Esophagus (tissue), 2 donors: ENCODE results near the gene RTCA. TPM values are rescaled to one million over a fixed set of nuclear protein-coding genes. Genes with fewer than 3 reads are reported as not detected.
"Not testable (repeated sequence)": the region's sequence is repeated elsewhere in the genome, so short reads cannot be mapped to it uniquely, and the experiment has no call there.

Experiments
- H3K27ac ChIP-seq, 2 donors: one replicate each; pipeline ENCODE4 v1.5.1; 2013; ENCODE audit warnings: low read depth in 2 of 2, mild to moderate bottlenecking in 2 of 2, inconsistent platforms in 1 of 2, low read length in 1 of 2, moderate library complexity in 1 of 2
- H3K27me3 ChIP-seq, 2 donors: one replicate each; pipeline ENCODE4 v1.6.1; 2013; ENCODE audit warnings: low read length in 2 of 2, control low read depth in 1 of 2, mild to moderate bottlenecking in 1 of 2; ENCODE audit not compliant: insufficient read depth in 2 of 2, control insufficient read depth in 1 of 2
- H3K36me3 ChIP-seq, 2 donors: one replicate each; pipeline ENCODE4 v1.6.1; 2013; ENCODE audit warnings: low read length in 1 of 2; ENCODE audit not compliant: control insufficient read depth in 2 of 2, insufficient read depth in 2 of 2
- H3K4me1 ChIP-seq, 2 donors: one replicate each; pipeline ENCODE4 v1.6.1; 2013; ENCODE audit warnings: low read length in 1 of 2; ENCODE audit not compliant: control insufficient read depth in 2 of 2, insufficient read depth in 2 of 2
- H3K4me3 ChIP-seq, 2 donors: one replicate each; pipeline ENCODE4 v1.5.1; 2013; ENCODE audit warnings: low read length in 2 of 2, mild to moderate bottlenecking in 2 of 2, low read depth in 1 of 2, moderate library complexity in 1 of 2
- H3K9me3 ChIP-seq, 2 donors: one replicate each; pipeline ENCODE4 v1.6.1; 2013; ENCODE audit warnings: mild to moderate bottlenecking in 2 of 2, low read depth in 1 of 2, low read length in 1 of 2, moderate library complexity in 1 of 2; ENCODE audit not compliant: control insufficient read depth in 2 of 2, insufficient read depth in 1 of 2
- WGBS, 2 donors: extraction: QIAGEN DNeasy Blood & Tissue Kit; methylation state at CpG; one replicate each; pipeline ENCODE4 v1.1.7; 2013; 5-methylcytosine and 5-hydroxymethylcytosine counted together
- polyA plus RNA-seq, 2 donors: library from polyadenylated mRNA; stranded (reverse); fragments of 200-250 nt; gene quantifications; one replicate each; pipeline ENCODE4 v1.2.3, GENCODE V29; 2013
- donor health status: healthy with polysubstance abuse.
- donor health status: Bipolar disorder and iron deficiency.

The RTCA gene
- polyA plus RNA-seq, 2 donors = 19.7 to 20.6 TPM

- WGBS, 2 donors = 61 to 79% methylated on average over 1 of the region's 1 CpG
- no peaks in the 10 kb centered on the region for H3K27me3 ChIP-seq
- H3K27ac ChIP-seq = no peak overlapping the region
- no peaks in the 10 kb centered on the region for H3K9me3 ChIP-seq
- peaks cover 2 to 5% of the 10 kb centered on the region in 2 donors for H3K36me3 ChIP-seq
- H3K4me1 ChIP-seq = no peaks in the 10 kb centered on the region
- H3K4me3 ChIP-seq = no peak overlapping the region
Measured at GRCh38 chr1:100277866-100278265, 11.8 kb downstream of the RTCA start.

- no peaks in the 10 kb centered on the region for H3K9me3 ChIP-seq
- H3K36me3 ChIP-seq = peaks cover 0 to 3% of the 10 kb centered on the region in 2 donors
- 85 to 87% methylated on average over 3 of the region's 3 CpGs for WGBS, 2 donors
- no peaks in the 10 kb centered on the region for H3K27me3 ChIP-seq
- no peaks in the 10 kb centered on the region for H3K4me1 ChIP-seq
- H3K27ac ChIP-seq = no peak overlapping the region
- no peak overlapping the region for H3K4me3 ChIP-seq
Measured at GRCh38 chr1:100279358-100279923, 13.4 kb downstream of the RTCA start.

- H3K36me3 ChIP-seq = peaks cover 0 to 5% of the 10 kb centered on the region in 2 donors
- H3K27me3 ChIP-seq = no peaks in the 10 kb centered on the region
- H3K4me1 ChIP-seq = no peaks in the 10 kb centered on the region
- no peak overlapping the region for H3K4me3 ChIP-seq
- 84 to 85% methylated on average over 2 of the region's 2 CpGs for WGBS, 2 donors
- H3K27ac ChIP-seq = no peak overlapping the region
- no peaks in the 10 kb centered on the region for H3K9me3 ChIP-seq
Measured at GRCh38 chr1:100279954-100280682, 14.1 kb downstream of the RTCA start.

DNA sequence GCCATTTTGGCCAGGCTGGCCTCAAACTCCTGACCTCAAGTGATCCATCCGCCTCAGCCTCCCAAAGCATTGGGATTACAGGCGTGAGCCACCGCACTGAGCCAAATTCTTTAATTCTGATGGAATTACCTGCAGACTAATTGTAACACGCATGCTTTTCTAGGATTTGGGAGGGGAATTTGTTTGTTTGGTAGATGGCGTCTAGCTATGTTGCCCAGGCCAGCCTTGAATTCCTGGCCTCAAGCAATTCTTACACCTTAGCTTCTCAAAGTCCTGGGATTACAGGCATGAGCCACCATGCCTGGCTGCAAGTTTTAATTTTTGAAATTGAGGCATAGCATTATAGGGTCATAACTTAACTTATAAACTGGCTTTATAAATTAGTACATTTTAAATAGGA, 18.6 kb downstream of the RTCA start:
- Histone ChIP-seq H3K9me3 (no peaks in the 10 kb centered on the region), H3K4me1 (no peaks in the 10 kb centered on the region), H3K27ac (no peak overlapping the region), H3K4me3 (no peak overlapping the region), H3K27me3 (no peaks in the 10 kb centered on the region), H3K36me3 (peaks cover 0 to 14% of the 10 kb centered on the region in 2 donors)
- 95 to 96% methylated on average over 5 of the region's 5 CpGs for WGBS, 2 donors

DNA sequence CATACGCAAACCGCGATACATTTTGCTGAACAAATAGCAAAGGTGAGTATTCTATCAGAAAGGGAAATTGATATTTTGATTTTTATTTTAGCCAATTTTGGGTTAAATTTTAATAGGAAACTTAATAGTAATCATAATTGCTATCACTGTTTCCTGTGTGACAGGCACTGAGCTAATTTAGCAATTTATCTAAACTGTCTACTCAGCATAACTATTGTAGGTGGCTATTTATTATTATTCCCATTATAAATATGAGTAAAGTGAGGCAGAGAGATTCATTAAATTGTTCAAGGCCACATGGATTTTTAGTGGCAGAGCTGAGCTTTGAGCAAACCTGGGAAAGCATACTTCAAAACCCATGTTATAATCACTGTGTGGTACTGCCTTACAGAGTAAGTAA, 21.1 kb downstream of the RTCA start:
- Histone ChIP-seq H3K36me3 (peaks cover 5 to 15% of the 10 kb centered on the region in 2 donors), H3K27ac (no peak overlapping the region), H3K4me1 (no peaks in the 10 kb centered on the region), H3K9me3 (no peaks in the 10 kb centered on the region), H3K4me3 (no peak overlapping the region), H3K27me3 (no peaks in the 10 kb centered on the region)
- 99% methylated on average over 3 of the region's 3 CpGs for WGBS, 2 donors

- peaks cover 5 to 12% of the 10 kb centered on the region in 2 donors for H3K36me3 ChIP-seq
- WGBS, 2 donors = 77 to 88% methylated on average over 2 of the region's 2 CpGs
Measured at GRCh38 chr1:100290291-100290690, 24.3 kb downstream of the RTCA start.

DNA sequence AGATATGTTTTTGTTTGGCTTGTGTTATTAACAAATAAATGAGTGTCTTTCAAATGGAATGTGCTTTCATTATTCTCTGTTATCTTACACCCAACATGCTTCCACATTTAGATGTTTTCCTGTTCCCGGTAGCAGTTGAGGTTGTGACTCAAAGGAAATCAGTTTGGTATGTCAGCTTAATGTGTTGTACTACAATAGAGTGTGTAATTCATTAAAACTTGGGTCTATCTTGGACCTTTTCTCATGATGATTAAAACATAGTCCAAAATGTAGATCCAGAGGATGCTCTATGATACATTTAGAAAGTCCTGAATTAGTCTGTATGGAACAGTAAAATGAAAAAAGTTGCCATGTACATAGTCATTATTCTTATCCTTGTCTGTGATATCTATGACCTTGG, 26.7 kb downstream of the RTCA start:
- H3K4me1 ChIP-seq = no peaks in the 10 kb centered on the region
- WGBS, 2 donors = 55% methylated on average over 1 of the region's 1 CpG
- H3K36me3 ChIP-seq = peaks cover 5 to 6% of the 10 kb centered on the region in 2 donors
- H3K9me3 ChIP-seq = no peaks in the 10 kb centered on the region
- no peak overlapping the region for H3K27ac ChIP-seq
- H3K4me3 ChIP-seq = no peak overlapping the region
- H3K27me3 ChIP-seq = no peaks in the 10 kb centered on the region

More at GRCh38 chr1:100290291-100290690, 24.3 kb downstream of the RTCA start:
- H3K4me3 ChIP-seq = no peak overlapping the region
- no peak overlapping the region for H3K27ac ChIP-seq
- H3K4me1 ChIP-seq = no peaks in the 10 kb centered on the region
- no peaks in the 10 kb centered on the region for H3K9me3 ChIP-seq
- no peaks in the 10 kb centered on the region for H3K27me3 ChIP-seq

- Histone ChIP-seq H3K4me3 (no peak overlapping the region), H3K27ac (no peak overlapping the region), H3K36me3 (no peaks in the 10 kb centered on the region), H3K27me3 (no peaks in the 10 kb centered on the region), H3K9me3 (no peaks in the 10 kb centered on the region), H3K4me1 (no peaks in the 10 kb centered on the region)
- WGBS, 2 donors = 90 to 92% methylated on average over 8 of the region's 8 CpGs
Measured at GRCh38 chr1:100296140-100296539, 30.1 kb downstream of the RTCA start.

DNA sequence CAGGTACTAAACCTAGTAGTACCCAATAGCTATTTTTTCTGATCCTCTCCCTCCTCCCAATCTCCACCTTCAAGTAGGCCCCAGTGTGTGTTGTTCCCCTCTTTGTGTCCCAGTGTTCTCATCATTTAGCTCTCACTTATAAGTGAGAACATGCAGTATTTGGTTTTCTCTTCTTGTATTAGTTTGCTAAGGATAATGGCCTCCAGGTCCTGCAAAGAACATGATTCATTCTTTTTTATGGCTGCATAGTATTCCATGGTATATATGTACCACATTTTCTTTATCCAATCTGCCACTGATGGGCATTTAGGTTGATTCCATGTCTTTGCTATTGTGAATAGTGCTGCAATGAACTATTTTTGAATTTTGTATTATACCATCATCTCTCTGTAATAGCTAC, 31.0 kb downstream of the RTCA start:
- not testable (repeated sequence) for H3K27me3 ChIP-seq, H3K27ac ChIP-seq, H3K9me3 ChIP-seq, H3K4me1 ChIP-seq, H3K4me3 ChIP-seq, H3K36me3 ChIP-seq

- Histone ChIP-seq H3K4me1 (no peaks in the 10 kb centered on the region), H3K27ac (no peak overlapping the region), H3K36me3 (no peaks in the 10 kb centered on the region), H3K27me3 (no peaks in the 10 kb centered on the region), H3K4me3 (no peak overlapping the region), H3K9me3 (no peaks in the 10 kb centered on the region)
- 91 to 92% methylated on average over 4 of the region's 4 CpGs for WGBS, 2 donors
Measured at GRCh38 chr1:100298512-100298911, 32.5 kb downstream of the RTCA start.
